T-helper 2 cell treated with Interferon-gamma antibody and Interleukin-4, amounts not matched to agents 5 μg/mL and 100 μg/mL, for 36 hours (primary cell): ENCODE measurements around the gene DUSP6.
"Not testable (repeated sequence)": the region's sequence is repeated elsewhere in the genome, so short reads cannot be mapped to it uniquely, and the experiment has no call there.

Source experiments
- DNase-seq: peaks from one replicate; pipeline ENCODE4 v3.0.0; 2021; ENCODE audit warnings: low spot score
- H3K27ac Mint-ChIP-seq: one replicate; pipeline ENCODE4 v1.8.0; 2021; ENCODE audit warnings: mild to moderate bottlenecking, mixed read lengths
- H3K27me3 Mint-ChIP-seq: one replicate; pipeline ENCODE4 v1.8.0; 2021; ENCODE audit warnings: low read depth, mixed read lengths
- H3K36me3 Mint-ChIP-seq: one replicate; pipeline ENCODE4 v1.8.0; 2021; ENCODE audit warnings: low read depth, mixed read lengths
- H3K4me1 Mint-ChIP-seq: one replicate; pipeline ENCODE4 v1.8.0; 2021; ENCODE audit warnings: low read depth, mixed read lengths
- H3K4me3 Mint-ChIP-seq: one replicate; pipeline ENCODE4 v1.8.0; 2022; ENCODE audit warnings: mild to moderate bottlenecking, moderate library complexity, mixed read lengths
- H3K9me3 Mint-ChIP-seq: one replicate; pipeline ENCODE4 v1.8.0; 2021; ENCODE audit warnings: mixed read lengths

Gene DUSP6

GRCh38 chr12:89340861-89341260 is 11.4 kb downstream of the DUSP6 start:
- Mint-ChIP-seq H3K27me3 (no peaks in the 10 kb centered on the region), H3K4me3 (no peak overlapping the region), H3K9me3 (peaks cover 8% of the 10 kb centered on the region), H3K27ac (no peak overlapping the region), H3K36me3 (peaks cover 22% of the 10 kb centered on the region), H3K4me1 (peaks cover 45% of the 10 kb centered on the region)
- no peak for DNase-seq

GRCh38 chr12:89339526-89339925 is 12.8 kb downstream of the DUSP6 start:
- H3K27me3 Mint-ChIP-seq, result no peaks in the 10 kb centered on the region
- peaks cover 8% of the 10 kb centered on the region for H3K9me3 Mint-ChIP-seq
- H3K27ac Mint-ChIP-seq, result no peak overlapping the region
- DNase-seq, result no peak
- H3K4me3 Mint-ChIP-seq, result no peak overlapping the region
- H3K4me1 Mint-ChIP-seq, result peaks cover 44% of the 10 kb centered on the region
- peaks cover 20% of the 10 kb centered on the region for H3K36me3 Mint-ChIP-seq

- not testable (repeated sequence) for H3K9me3 Mint-ChIP-seq, H3K27me3 Mint-ChIP-seq, DNase-seq, H3K4me3 Mint-ChIP-seq, H3K27ac Mint-ChIP-seq
- Mint-ChIP-seq H3K36me3 (peaks cover 12% of the 10 kb centered on the region), H3K4me1 (peaks cover 59% of the 10 kb centered on the region)
Observed at GRCh38 chr12:89337136-89337535, 15.2 kb downstream of the DUSP6 start.

GRCh38 chr12:89335452-89336244 is 16.7 kb downstream of the DUSP6 start:
- no peak for DNase-seq
- Mint-ChIP-seq H3K27me3 (no peaks in the 10 kb centered on the region), H3K4me1 (peaks cover 46% of the 10 kb centered on the region), H3K4me3 (no peak overlapping the region), H3K9me3 (peaks cover 10% of the 10 kb centered on the region), H3K36me3 (peaks cover 11% of the 10 kb centered on the region), H3K27ac (no peak overlapping the region)

GRCh38 chr12:89334548-89335169 is 17.6 kb downstream of the DUSP6 start:
- Mint-ChIP-seq H3K4me1 (peaks cover 41% of the 10 kb centered on the region), H3K9me3 (peaks cover 15% of the 10 kb centered on the region), H3K36me3 (peaks cover 14% of the 10 kb centered on the region), H3K27ac (peak overlapping the region; percentile 49), H3K27me3 (no peaks in the 10 kb centered on the region), H3K4me3 (no peak overlapping the region)
- no peak for DNase-seq

- peak overlapping the region; percentile 87 for H3K27ac Mint-ChIP-seq
- DNase-seq, result peak; percentile 58
- H3K9me3 Mint-ChIP-seq, result peaks cover 19% of the 10 kb centered on the region
- peak overlapping the region; percentile 74 for H3K4me3 Mint-ChIP-seq
- H3K4me1 Mint-ChIP-seq, result peaks cover 38% of the 10 kb centered on the region
- H3K27me3 Mint-ChIP-seq, result no peaks in the 10 kb centered on the region
- H3K36me3 Mint-ChIP-seq, result peaks cover 12% of the 10 kb centered on the region
Observed at GRCh38 chr12:89333564-89334252, 18.6 kb downstream of the DUSP6 start.

- H3K4me1 Mint-ChIP-seq, result peaks cover 41% of the 10 kb centered on the region
- H3K36me3 Mint-ChIP-seq, result peaks cover 8% of the 10 kb centered on the region
- H3K9me3 Mint-ChIP-seq, result peaks cover 19% of the 10 kb centered on the region
- no peaks in the 10 kb centered on the region for H3K27me3 Mint-ChIP-seq
- no peak overlapping the region for H3K27ac Mint-ChIP-seq
- no peak for DNase-seq
- no peak overlapping the region for H3K4me3 Mint-ChIP-seq
Observed at GRCh38 chr12:89328151-89329030, 23.9 kb downstream of the DUSP6 start.

GRCh38 chr12:89327486-89328094 is 24.7 kb downstream of the DUSP6 start:
- H3K36me3 Mint-ChIP-seq, result peaks cover 8% of the 10 kb centered on the region
- H3K4me1 Mint-ChIP-seq, result peaks cover 37% of the 10 kb centered on the region
- peaks cover 19% of the 10 kb centered on the region for H3K9me3 Mint-ChIP-seq
- no peak for DNase-seq
- no peaks in the 10 kb centered on the region for H3K27me3 Mint-ChIP-seq
- H3K27ac Mint-ChIP-seq, result no peak overlapping the region
- peak overlapping the region; percentile 8 for H3K4me3 Mint-ChIP-seq

- Mint-ChIP-seq H3K4me3 (no peak overlapping the region), H3K27me3 (no peaks in the 10 kb centered on the region), H3K4me1 (peaks cover 39% of the 10 kb centered on the region), H3K9me3 (peaks cover 16% of the 10 kb centered on the region), H3K36me3 (peaks cover 8% of the 10 kb centered on the region), H3K27ac (no peak overlapping the region)
- DNase-seq, result no peak
Observed at GRCh38 chr12:89326239-89327040, 25.9 kb downstream of the DUSP6 start.

- no peak for DNase-seq
- Mint-ChIP-seq H3K27ac (no peak overlapping the region), H3K9me3 (peaks cover 8% of the 10 kb centered on the region), H3K4me3 (no peak overlapping the region), H3K4me1 (peaks cover 41% of the 10 kb centered on the region), H3K27me3 (no peaks in the 10 kb centered on the region), H3K36me3 (peaks cover 3% of the 10 kb centered on the region)
Observed at GRCh38 chr12:89325495-89325894, 26.8 kb downstream of the DUSP6 start.

- Mint-ChIP-seq H3K27me3 (no peaks in the 10 kb centered on the region), H3K27ac (no peak overlapping the region)
Observed at GRCh38 chr12:89324437-89324836, 27.9 kb downstream of the DUSP6 start.

GRCh38 chr12:89323568-89324218 is 28.6 kb downstream of the DUSP6 start:
- no peak for DNase-seq
- Mint-ChIP-seq H3K27me3 (no peaks in the 10 kb centered on the region), H3K4me3 (no peak overlapping the region), H3K9me3 (no peaks in the 10 kb centered on the region), H3K27ac (no peak overlapping the region), H3K36me3 (peaks cover 1% of the 10 kb centered on the region), H3K4me1 (peaks cover 39% of the 10 kb centered on the region)

More at GRCh38 chr12:89324437-89324836, 27.9 kb downstream of the DUSP6 start:
- Mint-ChIP-seq H3K36me3 (peaks cover 1% of the 10 kb centered on the region), H3K4me1 (peaks cover 41% of the 10 kb centered on the region), H3K9me3 (peaks cover 3% of the 10 kb centered on the region), H3K4me3 (no peak overlapping the region)
- no peak for DNase-seq
